CD1c-positive myeloid dendritic cell (primary cell): ENCODE results near the gene GPATCH4.
"Not testable (repeated sequence)": the region's sequence is repeated elsewhere in the genome, so short reads cannot be mapped to it uniquely, and the experiment has no call there.

Experiments
- DNase-seq: peaks from one replicate; pipeline ENCODE4 v3.0.0-alpha.2; 2016; ENCODE audit errors: extremely low spot score

The GPATCH4 gene

DNA sequence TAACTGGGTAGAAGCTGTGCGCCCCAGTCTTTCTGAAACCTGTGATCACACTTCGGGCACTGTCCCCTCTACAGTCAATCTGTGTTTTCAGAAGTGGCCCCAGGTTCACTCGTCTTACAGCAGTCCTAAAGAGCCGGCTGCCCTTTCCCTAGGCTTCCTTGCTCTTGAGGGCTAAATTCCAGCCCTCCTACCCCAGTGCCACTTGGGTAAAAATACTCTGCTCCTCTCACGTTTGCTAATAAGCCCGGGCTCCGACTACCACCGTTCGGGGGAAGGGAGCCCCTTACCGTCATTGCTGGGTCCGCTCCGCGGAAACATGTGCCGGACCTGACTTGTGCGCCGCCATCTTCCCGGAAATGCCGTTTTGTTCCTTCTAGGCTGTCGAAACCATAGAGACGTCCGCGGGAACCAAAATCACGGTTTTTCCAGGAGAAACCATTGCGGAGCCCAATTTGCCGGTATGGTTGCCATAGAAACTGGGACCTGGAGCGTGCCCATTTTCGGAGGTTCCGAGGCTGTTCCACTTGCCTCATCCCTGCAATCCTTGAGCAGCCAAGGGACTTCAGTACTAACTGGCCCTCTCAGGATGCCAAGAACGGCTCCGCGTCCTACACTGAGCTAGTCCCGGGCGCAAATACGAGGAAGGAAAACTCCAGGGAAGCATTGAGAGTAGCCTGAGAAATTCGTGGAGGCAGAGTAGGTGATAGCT lies at the start of gene GPATCH4:
TSS of gene GPATCH4 (minus strand) at position 358 of the 709 bp plus-strand sequence.
- peak; percentile 90 for DNase-seq

DNA sequence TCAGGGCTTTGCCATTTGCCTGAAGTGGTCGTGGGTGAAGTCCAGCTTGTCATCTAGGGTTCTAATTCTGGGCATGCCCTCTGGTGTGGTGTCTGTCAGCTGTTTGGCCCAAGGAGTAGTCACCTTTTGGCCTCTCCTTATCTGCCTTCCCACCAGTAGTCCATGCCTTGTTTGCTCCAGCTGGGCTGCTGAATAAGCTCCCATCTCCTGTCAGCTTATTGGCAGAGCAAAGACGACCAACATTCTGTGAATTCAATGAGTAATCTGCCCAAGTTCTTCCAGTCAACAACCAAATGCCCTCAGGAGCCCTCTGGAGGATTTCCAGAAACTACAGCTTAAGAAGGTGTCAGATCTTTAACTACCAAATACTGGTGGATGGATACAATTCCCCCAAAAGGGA lies 47.7 kb upstream of the GPATCH4 start:
- no peak for DNase-seq

DNA sequence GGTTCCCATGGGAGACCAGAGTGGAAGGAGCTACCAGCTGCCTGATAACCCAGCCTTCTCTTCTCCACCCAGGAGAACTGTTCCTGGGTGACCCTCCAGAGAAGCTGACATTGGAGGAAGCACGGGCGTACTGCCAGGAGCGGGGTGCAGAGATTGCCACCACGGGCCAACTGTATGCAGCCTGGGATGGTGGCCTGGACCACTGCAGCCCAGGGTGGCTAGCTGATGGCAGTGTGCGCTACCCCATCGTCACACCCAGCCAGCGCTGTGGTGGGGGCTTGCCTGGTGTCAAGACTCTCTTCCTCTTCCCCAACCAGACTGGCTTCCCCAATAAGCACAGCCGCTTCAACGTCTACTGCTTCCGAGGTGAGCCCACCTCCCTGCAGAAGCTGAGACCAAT lies 47.2 kb upstream of the GPATCH4 start:
- no peak for DNase-seq

DNA sequence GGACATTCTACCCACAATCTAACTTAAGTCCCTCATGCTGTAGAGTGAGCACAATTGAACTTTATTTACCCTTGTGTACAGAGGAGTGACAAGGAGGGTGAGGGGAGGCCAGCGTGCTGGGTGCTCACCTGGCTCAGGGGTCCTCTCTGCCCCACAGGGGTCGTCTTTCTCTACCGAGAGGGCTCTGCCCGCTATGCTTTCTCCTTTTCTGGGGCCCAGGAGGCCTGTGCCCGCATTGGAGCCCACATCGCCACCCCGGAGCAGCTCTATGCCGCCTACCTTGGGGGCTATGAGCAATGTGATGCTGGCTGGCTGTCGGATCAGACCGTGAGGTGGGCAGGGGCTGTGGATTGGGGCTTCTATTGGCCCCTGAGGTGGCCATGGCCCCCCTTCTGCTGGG lies 46.1 kb upstream of the GPATCH4 start:
- no peak for DNase-seq

DNA sequence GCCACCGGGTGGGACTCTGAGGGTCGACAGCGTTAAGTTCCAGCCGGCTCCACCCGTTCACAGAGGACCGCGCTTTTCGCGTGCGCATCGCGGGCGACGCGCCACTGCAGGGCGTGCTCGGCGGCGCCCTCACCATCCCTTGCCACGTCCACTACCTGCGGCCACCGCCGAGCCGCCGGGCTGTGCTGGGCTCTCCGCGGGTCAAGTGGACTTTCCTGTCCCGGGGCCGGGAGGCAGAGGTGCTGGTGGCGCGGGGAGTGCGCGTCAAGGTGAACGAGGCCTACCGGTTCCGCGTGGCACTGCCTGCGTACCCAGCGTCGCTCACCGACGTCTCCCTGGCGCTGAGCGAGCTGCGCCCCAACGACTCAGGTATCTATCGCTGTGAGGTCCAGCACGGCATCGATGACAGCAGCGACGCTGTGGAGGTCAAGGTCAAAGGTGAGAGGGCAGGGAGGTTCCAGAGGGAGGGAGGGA lies 45.5 kb upstream of the GPATCH4 start:
- no peak for DNase-seq

DNA sequence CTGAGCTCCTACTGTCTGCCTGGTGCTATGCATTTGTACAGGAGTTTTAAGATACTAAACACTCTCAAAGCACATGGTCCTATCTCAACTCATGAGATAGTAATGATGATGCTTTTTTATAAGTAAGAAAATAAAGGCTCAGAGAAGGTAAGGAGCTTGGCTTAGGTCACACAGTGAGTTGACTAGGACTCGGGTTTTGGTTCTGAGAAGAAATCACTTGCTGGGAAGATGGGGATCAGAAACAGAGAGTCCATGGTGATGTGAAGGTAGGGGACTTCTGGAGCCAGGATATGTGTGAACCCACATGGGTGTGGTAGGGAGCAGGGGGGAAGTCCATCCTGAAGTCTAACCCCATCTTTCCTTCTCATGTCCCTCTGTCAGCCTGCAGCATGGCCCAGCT lies 44.4 kb upstream of the GPATCH4 start:
- no peak for DNase-seq

DNA sequence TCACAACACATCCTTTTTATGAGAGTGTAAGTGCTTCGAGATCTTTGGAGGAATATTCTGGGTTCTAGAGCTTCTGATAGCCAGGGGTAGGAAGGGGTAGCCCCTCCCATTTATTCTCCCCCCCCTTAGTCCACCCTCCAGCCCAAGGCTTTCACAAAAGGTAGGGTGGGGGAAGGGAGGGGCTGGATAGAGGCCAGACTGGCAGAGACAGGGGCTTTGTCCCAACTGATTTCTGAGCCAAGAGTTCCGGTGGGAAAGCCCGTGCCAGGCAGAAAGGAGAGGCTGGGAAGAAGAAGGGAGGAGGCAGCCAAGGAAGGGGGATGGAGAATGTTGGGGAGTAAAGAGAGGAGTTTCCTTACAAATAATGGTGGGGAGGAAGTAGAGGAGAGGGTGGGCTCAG lies 43.8 kb upstream of the GPATCH4 start:
- DNase-seq, result no peak

DNA sequence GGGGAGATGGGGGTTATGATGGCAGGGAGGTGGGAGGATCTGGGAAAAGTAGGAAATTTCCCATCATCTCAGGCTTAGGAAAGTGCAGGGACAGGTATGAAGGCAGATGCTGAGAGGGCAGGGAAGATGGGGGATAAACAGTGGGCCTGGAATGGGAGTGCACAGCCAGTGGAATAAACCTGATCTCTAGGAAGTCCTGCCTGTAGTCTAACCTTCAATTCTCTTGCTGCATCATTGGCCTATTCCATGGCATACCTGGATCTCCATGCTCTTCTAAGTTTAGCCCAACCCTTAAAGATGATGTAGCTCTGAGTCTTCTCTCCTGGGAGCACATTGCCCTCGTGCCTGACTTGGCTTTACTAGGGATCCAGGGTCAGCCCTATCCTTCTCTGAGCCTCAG lies 43.4 kb upstream of the GPATCH4 start:
- DNase-seq, result no peak

DNA sequence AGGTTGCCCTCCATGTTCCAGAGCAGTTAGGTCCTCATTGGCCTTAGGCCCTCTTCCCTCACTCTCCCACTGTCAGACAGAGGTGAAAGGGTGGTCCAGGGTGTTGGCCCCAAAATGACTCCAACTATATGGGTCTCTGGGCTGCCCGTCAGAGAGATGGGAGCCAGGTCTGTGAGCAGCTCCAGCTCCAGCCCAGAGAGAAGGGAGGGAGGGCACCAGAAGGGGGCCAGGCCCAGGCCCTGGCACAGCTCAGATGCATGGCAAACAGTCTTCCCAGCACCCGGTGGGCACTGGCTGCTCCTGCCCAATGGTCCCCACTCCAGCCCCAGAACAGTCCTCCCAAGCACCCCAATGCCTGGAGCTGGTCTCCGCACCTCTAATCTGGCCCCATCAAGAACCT lies 42.9 kb upstream of the GPATCH4 start:
- DNase-seq, result no peak

DNA sequence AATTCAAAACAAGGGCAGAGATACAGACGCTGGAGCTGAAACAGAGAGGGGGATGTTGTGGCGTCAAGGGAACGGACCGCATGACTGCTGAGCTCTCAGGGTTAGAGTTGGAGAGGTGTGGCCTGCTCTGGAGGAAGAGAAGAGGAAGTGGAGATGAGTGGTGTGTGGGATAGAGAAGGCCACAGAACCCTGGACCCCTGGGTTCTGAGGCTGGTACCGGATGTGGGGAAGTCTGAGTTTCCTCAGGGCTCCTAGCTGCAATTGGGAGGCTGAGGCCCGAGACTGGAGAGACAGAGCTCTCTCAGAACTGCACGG lies 42.5 kb upstream of the GPATCH4 start:
- DNase-seq, result peak; percentile 35

DNA sequence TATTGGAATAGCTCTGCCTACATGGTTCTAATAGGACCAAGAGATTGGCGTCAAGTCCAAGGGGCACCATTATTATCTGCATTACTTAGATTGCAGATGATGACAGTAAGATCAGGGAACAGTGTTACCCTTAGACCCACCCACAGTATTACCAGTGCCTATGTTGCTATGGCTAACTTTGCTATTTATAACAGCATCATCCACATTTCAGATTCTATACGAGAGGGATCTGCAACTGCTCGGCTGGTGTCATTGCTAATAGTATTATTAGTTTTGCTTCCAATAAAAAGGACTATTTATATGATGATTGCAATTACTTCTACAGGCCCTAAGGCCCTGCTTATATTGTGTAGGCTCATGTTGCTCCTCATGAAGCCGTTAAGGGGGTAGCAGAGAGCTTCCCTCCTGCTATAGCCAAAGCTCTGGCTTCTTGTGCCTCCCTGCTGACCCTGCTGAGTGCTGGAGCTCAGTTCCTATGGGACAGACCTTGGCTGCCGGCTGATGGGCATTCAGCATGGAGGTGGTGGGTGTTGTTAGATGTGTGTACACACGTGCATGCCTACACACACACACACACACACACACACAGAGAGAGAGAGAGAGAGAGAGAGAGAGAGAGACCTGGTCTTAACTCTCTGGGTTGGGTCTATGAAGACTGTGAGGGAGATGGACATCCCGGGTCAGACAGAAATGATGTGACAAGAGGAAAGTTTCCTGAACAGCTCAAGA lies 41.9 kb upstream of the GPATCH4 start:
- DNase-seq, result no peak

DNA sequence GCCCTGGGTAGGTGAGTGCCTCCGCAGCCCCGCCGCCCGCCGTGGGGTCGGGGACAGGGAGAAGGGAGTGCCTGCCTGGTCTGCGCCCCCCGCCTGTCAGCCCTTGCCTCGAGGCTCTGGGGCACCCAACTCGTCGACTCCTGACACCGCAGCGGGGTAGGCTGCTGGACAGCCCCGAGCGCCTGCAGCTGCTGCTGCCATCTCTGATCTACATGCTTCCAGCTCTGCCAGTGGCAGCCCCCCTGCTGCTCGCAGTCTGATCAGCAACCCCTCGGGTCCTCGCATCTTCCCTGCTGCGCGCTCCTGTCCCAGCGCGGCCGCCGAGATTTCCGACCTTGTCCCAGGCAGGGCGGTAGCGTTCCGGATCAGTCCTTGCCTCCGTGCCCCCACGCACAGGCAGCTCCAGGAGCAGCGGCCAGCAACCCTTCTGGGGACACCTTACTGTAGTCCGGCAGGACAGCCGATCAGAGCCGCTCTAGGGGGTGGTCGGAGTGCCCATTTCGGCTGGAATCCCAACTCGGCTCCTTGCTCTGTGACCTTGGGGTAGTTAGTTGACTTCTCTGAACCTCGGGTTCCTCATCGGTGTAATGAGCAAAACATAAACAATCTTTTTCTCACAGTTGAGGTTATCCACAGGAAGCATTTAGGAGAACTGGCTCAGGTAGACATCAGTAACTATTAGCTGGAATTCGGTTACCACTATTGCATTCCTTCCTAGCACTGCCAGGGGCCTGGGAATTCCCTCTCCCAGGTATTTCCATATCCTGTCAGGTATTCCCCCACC lies 41.2 kb upstream of the GPATCH4 start:
- DNase-seq, result no peak

DNA sequence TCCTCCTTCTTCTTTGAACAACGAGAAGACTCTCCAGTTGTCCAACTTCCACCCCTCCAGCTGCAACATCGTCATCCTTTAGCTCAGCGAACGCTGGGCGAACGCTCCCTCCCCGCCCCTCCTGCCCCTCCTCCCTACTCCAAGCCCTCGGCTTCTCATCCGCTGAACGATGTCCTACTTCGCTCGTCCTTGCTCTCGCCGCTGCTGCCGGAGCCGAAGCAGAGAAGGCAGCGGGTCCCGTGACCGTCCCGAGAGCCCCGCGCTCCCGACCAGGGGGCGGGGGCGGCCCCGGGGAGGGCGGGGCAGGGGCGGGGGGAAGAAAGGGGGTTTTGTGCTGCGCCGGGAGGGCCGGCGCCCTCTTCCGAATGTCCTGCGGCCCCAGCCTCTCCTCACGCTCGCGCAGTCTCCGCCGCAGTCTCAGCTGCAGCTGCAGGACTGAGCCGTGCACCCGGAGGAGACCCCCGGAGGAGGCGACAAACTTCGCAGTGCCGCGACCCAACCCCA lies 40.5 kb upstream of the GPATCH4 start, which contains the start of gene BCAN:
TSS of gene BCAN (plus strand) at position 357 of the 504 bp plus-strand sequence. CDS start 3,938 bp downstream, outside the sequence.
- DNase-seq, result no peak

DNA sequence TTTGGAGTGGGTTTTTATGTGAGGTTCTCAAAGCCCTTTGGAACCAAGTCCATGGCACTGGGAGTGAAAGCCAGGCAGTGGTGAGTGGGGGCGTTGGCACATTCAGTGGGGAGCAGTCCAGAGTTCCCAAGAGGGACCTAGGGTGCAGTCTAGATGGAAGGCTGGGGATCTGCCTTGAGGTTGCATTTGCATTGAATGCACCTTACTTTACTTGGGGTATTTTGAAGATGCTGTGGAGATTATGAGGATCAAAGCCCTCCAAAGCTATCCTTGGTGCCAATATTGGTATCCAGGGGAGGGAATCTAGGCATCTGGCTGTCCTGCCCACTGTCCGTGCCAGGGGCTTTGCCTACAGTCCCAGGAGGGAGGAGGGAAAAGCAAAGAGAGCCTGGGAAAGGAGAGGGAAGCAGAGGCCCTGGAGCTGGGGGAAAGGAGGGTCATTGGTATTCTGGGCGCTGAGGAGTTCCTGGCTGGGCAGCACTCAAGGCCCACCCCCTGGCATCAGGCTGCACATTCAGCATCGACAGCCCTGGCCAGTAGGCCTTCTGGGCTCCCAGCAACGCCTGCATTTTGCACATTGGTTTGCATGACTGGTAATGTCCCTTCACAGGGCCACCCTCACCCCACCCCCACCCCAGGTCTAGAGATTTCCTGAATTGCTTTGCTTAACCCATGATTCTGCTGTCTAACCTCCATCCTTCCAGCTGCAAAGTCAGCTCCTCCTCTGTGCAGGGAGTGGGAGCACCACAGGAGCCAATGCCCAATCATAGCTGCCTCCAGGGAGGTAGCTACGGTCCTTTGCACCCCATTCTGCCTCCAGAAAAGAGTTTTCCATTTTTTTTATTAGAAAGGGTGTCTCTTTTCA lies 39.8 kb upstream of the GPATCH4 start:
- no peak for DNase-seq

DNA sequence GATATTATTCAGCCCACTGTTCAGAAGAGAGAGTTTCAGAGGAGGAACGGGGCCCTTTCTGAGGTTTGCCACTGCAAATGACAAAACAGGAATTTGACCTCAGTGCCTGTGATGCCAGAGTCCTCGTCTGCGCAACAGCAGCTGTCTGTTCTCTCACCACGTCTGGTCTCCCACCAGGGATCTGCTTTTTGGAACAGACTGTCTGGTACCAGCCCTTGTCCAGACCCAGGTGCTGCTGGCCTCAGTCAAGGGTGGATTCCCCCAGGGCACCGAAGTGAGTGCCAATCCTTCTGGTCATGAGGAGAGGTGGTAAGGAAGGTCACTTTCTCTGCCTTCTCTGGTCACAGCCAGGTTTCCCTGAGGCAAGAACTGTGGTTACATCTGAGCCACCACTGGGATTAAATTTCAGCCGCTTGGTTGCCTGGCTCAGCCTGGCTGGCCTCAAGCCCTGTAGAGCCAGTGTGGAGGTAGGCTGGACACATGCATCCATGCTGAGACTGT lies 38.4 kb upstream of the GPATCH4 start:
- DNase-seq, result no peak

DNA sequence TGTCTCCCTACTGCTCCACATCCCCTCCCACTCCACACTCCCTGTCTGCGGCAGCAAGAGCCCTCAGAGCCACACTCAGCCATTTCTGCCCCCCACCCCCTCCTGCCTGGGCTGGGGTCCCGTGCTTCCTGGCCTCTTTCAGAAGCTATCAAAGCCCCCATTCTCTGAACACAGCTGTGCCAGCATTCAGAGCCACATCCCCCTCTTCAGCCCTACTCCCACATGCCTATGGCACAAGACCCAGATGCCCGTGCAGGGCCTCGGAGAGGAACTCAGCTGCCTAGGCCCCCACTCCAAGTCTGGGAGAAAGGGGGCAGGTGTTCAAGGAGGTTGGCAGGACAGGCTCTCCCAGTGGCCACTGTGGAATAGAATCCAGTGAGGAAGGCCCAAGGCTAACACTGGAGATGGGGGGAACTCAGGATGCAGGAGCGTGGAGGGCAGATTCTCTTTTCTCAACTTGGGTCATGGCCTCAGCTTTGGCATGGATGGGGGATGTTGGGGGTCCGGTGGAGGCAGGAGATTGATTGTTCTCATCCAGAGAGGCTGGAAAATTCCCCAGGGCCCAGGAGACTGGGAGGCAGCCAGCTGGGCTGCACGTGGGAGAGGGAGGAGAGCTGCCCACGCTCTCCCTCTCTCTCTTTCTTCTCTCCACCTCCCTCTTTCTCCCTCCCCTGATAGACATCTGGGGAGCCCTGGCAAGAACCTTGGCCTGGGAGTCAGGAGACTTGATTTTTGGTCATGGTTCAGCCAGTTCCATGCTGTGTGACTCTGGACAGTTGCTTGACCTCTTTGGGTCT lies 37.1 kb upstream of the GPATCH4 start:
- DNase-seq, result no peak

DNA sequence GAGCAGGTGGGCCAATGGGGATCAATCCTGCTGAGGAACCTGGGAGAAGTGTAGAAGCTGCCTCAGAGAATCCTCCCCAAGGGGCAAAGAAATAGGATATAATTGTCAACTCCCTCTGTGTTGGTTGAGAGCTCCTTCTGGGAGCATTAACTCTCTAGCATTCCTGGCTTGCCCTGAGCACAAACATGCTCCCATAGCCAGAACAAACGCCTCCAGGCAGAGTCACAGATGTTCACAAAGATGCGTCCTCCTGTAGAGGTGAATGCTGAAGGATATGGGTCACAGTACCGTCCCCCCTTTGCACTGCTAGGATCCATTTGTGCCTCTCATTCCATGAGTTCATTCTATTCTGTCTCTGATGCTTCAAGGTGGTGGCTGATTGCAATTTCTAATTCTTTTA lies 31.1 kb upstream of the GPATCH4 start:
- no peak for DNase-seq

DNA sequence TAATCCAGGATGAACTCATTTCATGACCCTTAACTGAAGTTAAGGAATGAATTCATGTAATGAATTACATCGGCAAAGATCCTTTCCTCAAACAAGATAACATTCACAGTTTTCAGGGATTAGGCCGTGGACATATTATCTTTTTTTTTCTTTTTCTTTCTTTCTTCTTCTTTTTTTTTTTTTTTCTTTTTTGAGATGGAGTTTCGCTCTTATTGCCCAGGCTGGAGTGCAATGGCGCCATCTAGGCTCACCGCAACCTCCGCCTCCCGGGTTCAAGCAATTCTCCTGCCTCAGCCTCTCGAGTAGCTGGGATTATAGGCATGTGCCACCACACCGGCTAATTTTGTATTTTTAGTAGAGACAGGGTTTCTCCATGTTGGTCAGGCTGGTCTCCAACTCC lies 29.9 kb upstream of the GPATCH4 start:
- DNase-seq, result not testable (repeated sequence)

DNA sequence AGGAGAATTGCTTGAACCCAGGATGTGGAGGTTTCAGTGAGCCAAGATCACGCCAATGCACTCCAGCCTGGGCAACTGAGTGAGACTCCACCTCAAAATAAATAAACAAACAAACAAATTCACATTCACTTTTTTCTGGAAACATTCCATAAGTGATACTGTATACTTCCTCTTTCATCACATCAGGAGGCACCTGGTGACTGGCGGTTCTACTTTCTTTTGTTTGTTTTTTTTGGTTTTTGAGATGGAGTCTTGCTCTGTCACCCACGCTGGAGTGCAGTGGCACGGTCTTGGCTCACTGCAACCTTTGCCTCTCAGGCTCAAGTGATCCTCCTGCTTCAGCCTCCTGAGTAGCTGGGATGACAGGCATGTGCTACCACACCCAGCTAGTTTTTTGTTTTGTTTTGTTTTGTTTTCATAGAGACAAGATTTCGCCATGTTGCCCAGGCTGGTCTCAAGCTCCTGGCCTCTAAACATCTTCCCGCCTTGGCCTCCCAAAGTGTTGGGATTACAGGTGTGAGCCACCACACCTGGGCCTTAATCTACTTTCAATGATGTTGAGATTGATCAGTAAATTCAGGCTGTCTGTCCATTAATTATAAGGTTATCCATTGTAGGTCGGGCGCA lies 28.7 kb upstream of the GPATCH4 start:
- DNase-seq, result no peak

DNA sequence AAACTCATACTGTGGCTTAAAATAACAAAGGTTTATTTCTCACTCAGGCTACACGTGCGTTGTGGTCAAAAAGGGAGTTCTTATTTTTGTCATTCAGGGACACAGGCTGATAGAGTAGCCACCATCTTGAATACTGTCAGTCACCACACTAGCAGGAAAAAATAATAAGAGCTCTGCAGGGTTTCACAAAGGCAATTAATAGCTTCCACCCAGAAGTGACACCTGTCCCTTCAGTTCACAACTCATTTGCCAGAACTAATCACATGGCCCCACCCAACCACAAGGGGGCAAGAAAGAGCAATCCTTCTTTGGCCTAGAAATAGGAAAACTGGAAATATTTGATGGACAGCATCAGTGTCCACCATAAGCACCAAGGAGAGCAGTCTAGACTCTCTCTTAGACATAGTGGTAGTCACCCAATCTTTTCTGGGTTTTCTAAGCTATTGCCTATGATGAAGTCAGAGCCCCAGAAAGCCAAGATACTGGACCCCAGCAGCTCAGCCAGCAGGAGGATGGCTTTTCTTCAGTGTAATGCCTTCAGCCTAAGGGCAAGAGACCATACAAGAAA lies 26.1 kb upstream of the GPATCH4 start:
- peak; percentile 71 for DNase-seq
